Skeletal muscle satellite cell (primary cell): ENCODE results near the gene PET100. TPM values are rescaled to one million over a fixed set of nuclear protein-coding genes. Genes with fewer than 3 reads are reported as not detected.

ENCODE experiments used
- H3K27me3 ChIP-seq: 2 replicates; pipeline ENCODE4 v1.7.0; 2013; ENCODE audit warnings: low read length; ENCODE audit not compliant: control insufficient read depth, insufficient read depth
- H3K36me3 ChIP-seq: 2 replicates; pipeline ENCODE4 v1.7.0; 2013; ENCODE audit warnings: mild to moderate bottlenecking, control low read depth, low read length; ENCODE audit not compliant: insufficient read depth
- H3K4me1 ChIP-seq: 2 replicates; pipeline ENCODE4 v1.7.0; 2013; ENCODE audit warnings: low read length; ENCODE audit not compliant: control insufficient read depth, insufficient read depth
- H3K4me2 ChIP-seq: 2 replicates; pipeline ENCODE4 v1.7.0; 2013; ENCODE audit warnings: mild to moderate bottlenecking, low read length
- H3K4me3 ChIP-seq: 2 replicates; pipeline ENCODE4 v1.7.0; 2013; ENCODE audit warnings: low read length
- H3K9ac ChIP-seq: 2 replicates; pipeline ENCODE4 v1.7.0; 2013; ENCODE audit warnings: mild to moderate bottlenecking, low read depth, low read length, moderate library complexity
- H3K9me3 ChIP-seq: replicated peaks from 2 replicates; pipeline ENCODE4 v1.7.0; 2013; ENCODE audit warnings: mild to moderate bottlenecking, control low read depth, low read length
- small RNA-seq: library from RNA; depleted of rRNA; stranded (forward); fragments of <200 nt; gene quantifications from one replicate; pipeline ENCODE3, GENCODE V24; 2012

The PET100 gene

GRCh38 chr19:7677669-7678311, 48.2 kb downstream of the PET100 start:
- H3K9ac ChIP-seq = no peak overlapping the region
- H3K4me2 ChIP-seq = no peak overlapping the region
- peaks cover 9% of the 10 kb centered on the region for H3K4me1 ChIP-seq
- H3K27me3 ChIP-seq = peaks cover 22% of the 10 kb centered on the region
- H3K36me3 ChIP-seq = peaks cover 8% of the 10 kb centered on the region
- no peak overlapping the region for H3K4me3 ChIP-seq
- H3K9me3 ChIP-seq = no peaks in the 10 kb centered on the region

GRCh38 chr19:7678971-7679751, 49.6 kb downstream of the PET100 start:
- Histone ChIP-seq H3K36me3 (peaks cover 15% of the 10 kb centered on the region), H3K4me2 (no peak overlapping the region), H3K4me1 (peaks cover 9% of the 10 kb centered on the region), H3K4me3 (no peak overlapping the region), H3K9ac (no peak overlapping the region), H3K27me3 (peaks cover 22% of the 10 kb centered on the region), H3K9me3 (no peaks in the 10 kb centered on the region)

- Histone ChIP-seq H3K4me1 (peaks cover 9% of the 10 kb centered on the region), H3K27me3 (peaks cover 22% of the 10 kb centered on the region), H3K4me3 (peak overlapping the region; percentile 98), H3K36me3 (peaks cover 15% of the 10 kb centered on the region), H3K9ac (no peak overlapping the region), H3K9me3 (no peaks in the 10 kb centered on the region), H3K4me2 (peak overlapping the region; percentile 91)
Measured at GRCh38 chr19:7679771-7680605, 50.4 kb downstream of the PET100 start.

GRCh38 chr19:7680606-7681339, 51.2 kb downstream of the PET100 start, which contains the start of gene TRAPPC5:
TSS of gene TRAPPC5 (plus strand) at chr19:7680833. CDS start at chr19:7682254, 1,421 bp downstream.
- H3K36me3 ChIP-seq = peaks cover 15% of the 10 kb centered on the region
- H3K27me3 ChIP-seq = peaks cover 22% of the 10 kb centered on the region
- H3K9ac ChIP-seq = peak within 1 kb of the TSS; percentile 99
- H3K4me1 ChIP-seq = peaks cover 9% of the 10 kb centered on the region
- H3K9me3 ChIP-seq = no peaks in the 10 kb centered on the region
- peak within 1 kb of the TSS; percentile 91 for H3K4me2 ChIP-seq
- H3K4me3 ChIP-seq = peak within 1 kb of the TSS; percentile 98

Small RNA genes lying within 50 kb of the gene (small RNA-seq; reads per million reads assigned to genes)
- not detected for gene MIR6792
